GM12874 (cell line): ENCODE measurements around the gene PRDX3.

Experiments
- TF ChIP-seq, protein P1 (sequence below): IDR thresholded peaks from 2 replicates; pipeline ENCODE4 v1.5.1; 2011; ENCODE audit warnings: low read depth, mild to moderate bottlenecking, control low read depth, low read length, moderate library complexity; ENCODE audit not compliant: insufficient read depth

The PRDX3 gene

DNA sequence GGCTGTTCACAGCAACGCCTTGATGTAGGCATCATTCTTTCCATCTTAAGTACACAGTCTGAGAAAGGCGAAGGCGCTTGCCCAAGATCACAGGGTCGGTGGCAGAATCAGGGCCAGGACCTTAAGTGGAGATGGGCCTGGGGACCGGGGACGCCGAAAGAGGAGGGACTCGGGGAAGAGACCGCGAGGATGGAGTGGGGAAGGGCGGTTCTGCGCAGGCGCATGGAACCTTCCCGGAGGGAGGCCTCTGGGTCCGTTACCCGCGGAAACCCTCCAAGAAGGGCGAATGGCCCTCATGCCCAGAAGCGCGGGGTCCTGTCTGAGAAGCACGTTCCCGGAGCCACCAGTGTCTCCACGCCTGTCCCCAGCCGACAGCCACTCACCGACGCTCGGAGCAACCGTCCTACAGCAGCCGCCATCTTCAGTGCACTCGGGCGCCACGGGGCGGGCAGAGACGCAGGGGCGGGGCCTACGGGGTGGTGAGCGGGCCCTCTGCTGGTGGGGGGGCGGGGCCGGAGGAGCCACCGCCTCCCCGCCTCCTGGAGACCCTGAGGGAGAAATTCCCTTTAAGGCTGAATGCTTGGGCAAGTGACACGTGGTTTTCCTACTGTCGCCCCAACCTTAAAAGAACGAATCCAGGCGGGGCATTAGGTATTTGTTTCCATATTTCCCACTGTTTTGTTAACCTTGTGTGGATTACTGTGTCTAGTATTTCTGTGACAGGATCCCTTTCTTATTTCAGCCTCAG is at the start of gene PRDX3:
Gene PRDX3, minus strand, starts transcription at position 441 of the 748 bp plus-strand sequence. Its CDS starts 22 bp downstream, at position 419.
- TF ChIP-seq, protein P1, sequence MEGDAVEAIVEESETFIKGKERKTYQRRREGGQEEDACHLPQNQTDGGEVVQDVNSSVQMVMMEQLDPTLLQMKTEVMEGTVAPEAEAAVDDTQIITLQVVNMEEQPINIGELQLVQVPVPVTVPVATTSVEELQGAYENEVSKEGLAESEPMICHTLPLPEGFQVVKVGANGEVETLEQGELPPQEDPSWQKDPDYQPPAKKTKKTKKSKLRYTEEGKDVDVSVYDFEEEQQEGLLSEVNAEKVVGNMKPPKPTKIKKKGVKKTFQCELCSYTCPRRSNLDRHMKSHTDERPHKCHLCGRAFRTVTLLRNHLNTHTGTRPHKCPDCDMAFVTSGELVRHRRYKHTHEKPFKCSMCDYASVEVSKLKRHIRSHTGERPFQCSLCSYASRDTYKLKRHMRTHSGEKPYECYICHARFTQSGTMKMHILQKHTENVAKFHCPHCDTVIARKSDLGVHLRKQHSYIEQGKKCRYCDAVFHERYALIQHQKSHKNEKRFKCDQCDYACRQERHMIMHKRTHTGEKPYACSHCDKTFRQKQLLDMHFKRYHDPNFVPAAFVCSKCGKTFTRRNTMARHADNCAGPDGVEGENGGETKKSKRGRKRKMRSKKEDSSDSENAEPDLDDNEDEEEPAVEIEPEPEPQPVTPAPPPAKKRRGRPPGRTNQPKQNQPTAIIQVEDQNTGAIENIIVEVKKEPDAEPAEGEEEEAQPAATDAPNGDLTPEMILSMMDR = no peak

DNA sequence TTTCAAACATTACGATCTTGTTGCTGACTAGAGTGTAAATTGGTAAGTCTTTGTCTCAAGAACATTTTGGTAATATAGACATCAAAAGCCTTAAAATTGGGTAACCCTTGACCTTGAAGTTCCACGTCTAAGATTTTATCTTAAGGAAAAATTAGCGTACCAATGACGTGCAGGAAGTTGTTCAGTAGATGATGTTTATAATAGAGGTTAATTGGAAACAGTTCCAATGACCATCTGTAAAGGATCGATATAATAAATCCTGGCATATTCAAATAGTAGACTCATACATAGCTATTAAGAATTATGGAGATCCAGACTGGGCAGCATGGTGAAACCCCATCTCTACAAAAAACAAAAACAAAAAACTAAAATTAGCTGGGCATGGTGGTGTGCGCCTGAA is 49.2 kb upstream of the PRDX3 start:
- TF ChIP-seq, protein P1 = no peak

DNA sequence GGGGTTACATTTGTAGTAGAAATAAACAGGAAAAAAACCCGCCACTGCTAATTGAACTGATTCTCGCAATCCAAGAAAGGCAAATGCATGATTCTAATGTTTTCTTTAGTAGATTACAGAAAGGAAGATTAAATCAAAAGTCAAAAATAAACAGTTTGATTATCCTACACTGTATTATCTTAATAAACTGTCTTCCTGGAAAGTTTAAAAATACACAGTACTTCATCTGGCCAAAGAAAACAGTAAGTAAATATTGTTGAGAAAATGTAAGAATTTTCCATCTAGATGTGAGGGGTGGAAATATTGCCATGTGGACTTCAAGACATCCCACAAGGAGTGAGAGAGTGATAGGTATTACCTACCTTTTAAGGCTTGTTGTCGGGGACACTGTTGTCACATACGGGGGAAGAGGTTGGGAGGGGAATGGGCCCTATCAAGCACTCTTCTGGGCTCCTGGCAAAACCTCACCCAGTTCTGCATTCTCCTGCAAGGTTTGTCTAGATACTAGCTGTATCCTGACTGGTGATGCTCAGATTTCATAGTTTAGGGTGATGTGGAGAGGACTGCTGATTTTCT is 46.6 kb upstream of the PRDX3 start:
- TF ChIP-seq, protein P1 = no peak

DNA sequence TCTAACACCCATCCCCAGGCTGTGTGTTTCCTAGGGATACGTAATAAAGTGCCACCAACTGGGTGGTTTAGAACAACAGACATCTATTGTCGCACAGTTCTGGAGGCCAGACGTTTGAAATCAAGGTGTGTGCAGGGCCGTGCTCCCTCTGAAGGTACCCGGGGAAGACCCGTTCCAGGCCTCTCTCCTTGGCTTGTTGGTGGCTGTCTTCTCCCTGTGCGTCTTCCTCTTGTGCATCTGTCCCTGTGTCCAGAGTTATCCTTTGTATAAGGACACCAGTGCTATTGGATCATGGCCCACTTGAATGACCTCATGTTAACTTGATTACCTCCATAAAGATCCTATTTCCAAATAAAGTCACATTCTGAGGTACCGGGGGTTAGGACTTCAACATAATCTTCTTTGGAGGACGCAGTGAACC is 44.4 kb upstream of the PRDX3 start:
- TF ChIP-seq, protein P1 = no peak

DNA sequence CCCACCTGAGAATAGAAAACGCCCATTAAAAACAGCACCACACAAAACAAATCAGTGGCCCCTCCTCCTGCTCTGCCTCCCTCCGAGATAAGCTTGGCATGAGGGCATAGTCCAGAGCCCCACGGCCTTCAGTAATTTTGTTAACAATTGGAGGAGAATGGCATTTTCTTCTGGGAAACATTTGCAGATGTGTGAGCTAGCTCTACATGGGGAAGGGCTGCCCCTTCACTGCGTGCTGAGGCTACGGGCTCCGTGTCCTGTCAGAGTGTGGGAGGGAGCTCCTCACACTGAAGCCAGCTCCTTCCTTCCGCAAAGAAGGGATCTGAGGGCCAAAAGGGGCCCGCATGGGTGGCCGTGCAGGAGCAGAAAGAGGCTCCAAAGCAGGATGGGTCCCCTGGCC is 43.9 kb upstream of the PRDX3 start:
- TF ChIP-seq, protein P1 = no peak

DNA sequence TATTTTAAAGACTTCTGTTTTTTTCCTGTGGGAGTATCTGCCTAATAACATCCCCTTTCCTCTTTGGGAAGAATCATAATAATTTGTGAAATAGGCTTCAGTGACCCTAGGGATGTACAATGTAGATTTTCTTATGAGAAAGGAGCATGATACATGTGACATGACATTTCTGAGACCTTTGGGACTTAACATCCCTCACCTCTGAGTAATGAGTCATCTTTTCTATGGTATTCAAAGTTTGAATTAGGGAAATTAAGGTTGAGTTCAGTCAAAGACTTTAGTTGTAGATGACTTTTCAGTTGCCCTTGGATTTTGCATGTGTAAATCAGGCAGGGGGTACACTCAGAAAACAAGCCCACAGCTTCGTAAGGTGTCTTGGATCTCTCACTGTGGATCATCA is 43.1 kb upstream of the PRDX3 start:
- TF ChIP-seq, protein P1 = no peak

DNA sequence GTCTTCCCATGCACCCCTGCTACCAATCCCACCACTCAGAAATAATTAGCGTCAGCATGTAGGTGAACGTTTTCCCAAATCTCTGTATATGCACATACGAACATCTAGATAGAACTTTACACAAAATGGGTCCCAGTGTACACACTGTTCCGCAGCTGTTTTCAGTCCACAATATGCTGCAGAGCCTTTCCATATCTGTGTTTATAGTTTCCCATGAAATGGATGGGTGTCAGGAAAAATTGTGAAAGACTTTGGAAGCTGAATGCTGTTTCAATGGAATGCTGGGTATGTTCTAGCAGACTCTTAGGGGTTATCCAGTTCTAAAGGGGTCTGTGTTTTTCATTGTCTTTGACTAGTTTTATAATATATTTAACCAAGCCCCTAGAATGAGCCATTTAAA is 42.6 kb upstream of the PRDX3 start:
- TF ChIP-seq, protein P1 = no peak
